ENCODE data around the gene SMIM23. TPM values are rescaled to one million over a fixed set of nuclear protein-coding genes. Genes with fewer than 3 reads are reported as not detected.

Gene SMIM23
- total and polyA plus RNA-seq, 10 of the 15 experiments (the other 5 are each of a cell fraction or from before 2014, with no cell fraction given) = not detected

- no peak for TF ChIP-seq HDGF (IDR thresholded peaks at IDR 0.05)
- TF ChIP-seq PBX3 (IDR thresholded peaks at IDR 0.05; ENCODE audit: insufficient replicate concordance, low read depth, low read length) = no peak
- no peak for TF ChIP-seq CUX1 (IDR thresholded peaks at IDR 0.05; ENCODE audit: insufficient replicate concordance, low read depth, low read length)
- no peak for TF ChIP-seq POLR2AphosphoS2 (IDR thresholded peaks at IDR 0.05; ENCODE audit: low read depth, low read length)
Observed at GRCh38 chr5:171837522-171837921, 51.9 kb downstream of the SMIM23 start (continued).

GRCh38 chr5:171838066-171838465 is 52.4 kb downstream of the SMIM23 start:
- intact Hi-C loops (cut with micrococcal nuclease; ENCODE audit: unreplicated experiment) = no loop called here

More at GRCh38 chr5:171838066-171838465, 52.4 kb downstream of the SMIM23 start:
- no TSS peak for BruUV-seq (replicated peaks)
- DNase-seq (ENCODE audit: low read depth, low spot score) = no peak
- H3K36me3 ChIP-seq (ENCODE audit: control insufficient read depth in 2 of 2, insufficient read depth in 2 of 2, low read length in 1 of 2) = no peaks in the 10 kb centered on the region
- H3K9ac ChIP-seq (ENCODE audit: control insufficient read depth, insufficient read depth, low read length) = no peak overlapping the region
- no peak overlapping the region for H3K4me3 ChIP-seq
- WGBS (ENCODE audit: insufficient coverage, insufficient replicate concordance, low lambda C conversion rate, missing lambda C conversion rate) = 34% methylated on average over 12 of the region's 12 CpGs
- POLR2A ChIA-PET = no interaction called here
- H3K4me2 ChIP-seq (ENCODE audit: control insufficient read depth, insufficient read depth) = no peak overlapping the region
- in situ Hi-C loops (cut with MboI) = no loop called here
- no peaks in the 10 kb centered on the region for H4K20me1 ChIP-seq (ENCODE audit: control insufficient read depth, insufficient read depth)
- H3K9me3 ChIP-seq (replicated peaks; ENCODE audit: control insufficient read depth, insufficient read depth, low read length) = no peaks in the 10 kb centered on the region
- SMC1A ChIA-PET (ENCODE audit: uncharacterized antibody, unreplicated experiment) = no interaction called here
- no peaks in the 10 kb centered on the region for H3K4me1 ChIP-seq (ENCODE audit: control insufficient read depth, insufficient read depth, low read length)
- H3K27ac ChIP-seq (ENCODE audit: control insufficient read depth, insufficient read depth) = no peak overlapping the region
- no peaks in the 10 kb centered on the region for H3K27me3 ChIP-seq (replicated peaks in 1 of 2; ENCODE audit: control insufficient read depth in 2 of 2, insufficient read depth in 2 of 2, low read length in 1 of 2)
- no peak for FAIRE-seq
- TF ChIP-seq IRF5 (IDR thresholded peaks at IDR 0.05; ENCODE audit: borderline replicate concordance) (no peak), ZNF217 (IDR thresholded peaks at IDR 0.05) (no peak), TCF12 (IDR thresholded peaks at IDR 0.05; ENCODE audit: low read depth, low read length) (no peak), ZNF274 (IDR thresholded peaks at IDR 0.05; ENCODE audit: insufficient read depth, insufficient read length) (no peak), ZNF24 (IDR thresholded peaks at IDR 0.05) (no peak)
- CTCF ChIA-PET = no interaction called here
- no peak for ATAC-seq
- no peaks in the 10 kb centered on the region for H3K79me2 ChIP-seq (ENCODE audit: control insufficient read depth, insufficient read depth, low read length)
- H2AFZ ChIP-seq (ENCODE audit: control insufficient read depth, low read depth, low read length) = no peak overlapping the region
- RAD21 ChIA-PET (ENCODE audit: unreplicated experiment) = no interaction called here

Data from GM12878 (cell line).